Esophagus (tissue), 2 donors: ENCODE measurements around the gene CROCC2. TPM values are rescaled to one million over a fixed set of nuclear protein-coding genes. Genes with fewer than 3 reads are reported as not detected.

Experiments
- H3K27ac ChIP-seq, 2 donors: one replicate each; pipeline ENCODE4 v1.5.1; 2013; ENCODE audit warnings: low read depth in 2 of 2, mild to moderate bottlenecking in 2 of 2, inconsistent platforms in 1 of 2, low read length in 1 of 2, moderate library complexity in 1 of 2
- H3K27me3 ChIP-seq, 2 donors: one replicate each; pipeline ENCODE4 v1.6.1; 2013; ENCODE audit warnings: low read length in 2 of 2, control low read depth in 1 of 2, mild to moderate bottlenecking in 1 of 2; ENCODE audit not compliant: insufficient read depth in 2 of 2, control insufficient read depth in 1 of 2
- H3K36me3 ChIP-seq, 2 donors: one replicate each; pipeline ENCODE4 v1.6.1; 2013; ENCODE audit warnings: low read length in 1 of 2; ENCODE audit not compliant: control insufficient read depth in 2 of 2, insufficient read depth in 2 of 2
- H3K4me1 ChIP-seq, 2 donors: one replicate each; pipeline ENCODE4 v1.6.1; 2013; ENCODE audit warnings: low read length in 1 of 2; ENCODE audit not compliant: control insufficient read depth in 2 of 2, insufficient read depth in 2 of 2
- H3K4me3 ChIP-seq, 2 donors: one replicate each; pipeline ENCODE4 v1.5.1; 2013; ENCODE audit warnings: low read length in 2 of 2, mild to moderate bottlenecking in 2 of 2, low read depth in 1 of 2, moderate library complexity in 1 of 2
- H3K9me3 ChIP-seq, 2 donors: one replicate each; pipeline ENCODE4 v1.6.1; 2013; ENCODE audit warnings: mild to moderate bottlenecking in 2 of 2, low read depth in 1 of 2, low read length in 1 of 2, moderate library complexity in 1 of 2; ENCODE audit not compliant: control insufficient read depth in 2 of 2, insufficient read depth in 1 of 2
- WGBS, 2 donors: extraction: QIAGEN DNeasy Blood & Tissue Kit; methylation state at CpG; one replicate each; pipeline ENCODE4 v1.1.7; 2013; 5-methylcytosine and 5-hydroxymethylcytosine counted together
- polyA plus RNA-seq, 2 donors: library from polyadenylated mRNA; stranded (reverse); fragments of 200-250 nt; gene quantifications; one replicate each; pipeline ENCODE4 v1.2.3, GENCODE V29; 2013
- donor health status: healthy with polysubstance abuse.
- donor health status: Bipolar disorder and iron deficiency.

CROCC2 gene
- polyA plus RNA-seq, 2 donors = 0.12 to 0.16 TPM

DNA sequence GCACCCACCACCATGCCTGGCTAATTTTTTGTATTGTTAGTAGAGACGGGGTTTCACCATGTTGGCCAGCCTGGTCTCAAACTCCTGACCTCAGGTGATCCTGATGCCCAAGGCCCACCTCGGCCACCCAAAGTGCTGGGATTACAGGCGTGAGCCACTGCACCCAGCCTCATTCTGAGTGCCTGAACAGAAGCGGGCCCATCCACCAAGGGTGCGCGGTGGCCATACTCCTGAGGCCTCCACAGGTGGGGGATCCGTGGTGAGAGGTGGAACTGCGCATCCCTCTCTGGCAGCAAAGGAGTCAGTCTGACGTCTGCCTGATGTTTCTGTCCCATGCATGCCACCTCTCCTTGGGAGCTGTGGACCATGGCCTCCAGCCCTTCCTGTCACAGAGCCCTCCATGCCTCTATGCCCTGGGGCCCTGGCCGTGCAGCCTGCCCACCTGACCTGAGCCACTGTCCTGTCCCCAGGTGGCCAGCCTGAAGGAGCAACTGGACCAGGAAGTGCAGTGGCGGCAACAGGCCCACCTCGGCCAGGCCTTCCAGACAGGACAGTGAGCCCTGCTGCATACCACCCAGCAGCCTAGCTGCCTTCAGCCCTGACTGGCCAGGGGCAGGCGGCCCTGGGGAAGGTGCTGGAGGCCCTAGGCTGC is 84.7 kb downstream of the CROCC2 start:
- Histone ChIP-seq H3K36me3 (no peaks in the 10 kb centered on the region), H3K4me1 (peaks cover 4 to 18% of the 10 kb centered on the region in 2 donors)
- WGBS, 2 donors = 88 to 91% methylated on average over 13 of the region's 13 CpGs

DNA sequence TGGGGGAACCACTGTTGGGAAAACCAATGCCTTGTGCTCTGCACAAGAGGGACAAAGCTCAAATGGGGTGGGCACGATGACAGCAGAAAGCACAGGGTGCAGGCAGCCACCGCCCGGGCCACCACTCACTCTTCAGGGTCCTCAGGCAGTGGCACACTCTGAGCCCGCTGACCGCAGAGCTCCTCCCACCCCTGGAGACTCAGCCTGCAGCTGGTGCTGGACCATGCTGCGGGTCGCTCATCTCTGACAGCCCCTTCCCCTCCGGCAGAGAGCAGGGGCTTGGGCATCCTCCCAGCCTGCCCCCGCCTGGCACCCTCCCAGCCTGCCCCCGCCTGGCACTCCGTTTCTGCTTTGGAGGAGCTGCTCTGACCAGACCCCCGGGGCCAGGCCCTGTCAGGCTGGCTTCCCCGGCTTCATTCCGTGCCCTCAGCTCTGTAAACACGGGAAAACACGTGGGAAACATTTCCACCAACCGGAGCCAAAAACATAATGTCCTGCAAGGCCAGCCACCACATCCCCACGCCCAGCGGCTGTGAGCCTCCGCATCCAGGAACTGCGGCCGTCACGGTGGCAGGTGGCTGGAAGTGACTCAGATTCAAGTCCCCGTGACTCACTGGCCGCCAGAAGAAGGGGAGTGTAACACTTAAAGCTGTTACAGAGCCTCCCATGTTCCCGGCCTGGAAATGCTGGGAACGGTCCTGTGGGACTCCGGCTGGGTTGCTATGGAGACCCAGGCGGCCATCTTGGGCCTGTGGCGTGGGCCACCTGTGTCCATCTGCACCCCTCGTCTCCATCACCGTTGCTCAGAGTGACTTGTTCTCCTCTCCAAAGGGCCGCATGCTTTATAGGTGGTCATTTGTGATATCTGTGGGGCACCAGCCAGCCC is 85.5 kb downstream of the CROCC2 start:
- peak overlapping the region; percentile 63 to 70 for H3K27ac ChIP-seq
- H3K9me3 ChIP-seq = peaks cover 0 to 2% of the 10 kb centered on the region in 2 donors
- 48 to 52% methylated on average over 33 of the region's 33 CpGs for WGBS, 2 donors
- H3K4me1 ChIP-seq = peaks cover 8 to 22% of the 10 kb centered on the region in 2 donors
- no peaks in the 10 kb centered on the region for H3K27me3 ChIP-seq
- H3K4me3 ChIP-seq = no peak overlapping the region
- H3K36me3 ChIP-seq = no peaks in the 10 kb centered on the region

More for the DNA sequence above, 84.7 kb downstream of the CROCC2 start:
- no peaks in the 10 kb centered on the region for H3K27me3 ChIP-seq
- no peak overlapping the region for H3K4me3 ChIP-seq
- H3K9me3 ChIP-seq = peaks cover 0 to 2% of the 10 kb centered on the region in 2 donors
- H3K27ac ChIP-seq = peak overlapping the region; percentile 56 to 70

DNA sequence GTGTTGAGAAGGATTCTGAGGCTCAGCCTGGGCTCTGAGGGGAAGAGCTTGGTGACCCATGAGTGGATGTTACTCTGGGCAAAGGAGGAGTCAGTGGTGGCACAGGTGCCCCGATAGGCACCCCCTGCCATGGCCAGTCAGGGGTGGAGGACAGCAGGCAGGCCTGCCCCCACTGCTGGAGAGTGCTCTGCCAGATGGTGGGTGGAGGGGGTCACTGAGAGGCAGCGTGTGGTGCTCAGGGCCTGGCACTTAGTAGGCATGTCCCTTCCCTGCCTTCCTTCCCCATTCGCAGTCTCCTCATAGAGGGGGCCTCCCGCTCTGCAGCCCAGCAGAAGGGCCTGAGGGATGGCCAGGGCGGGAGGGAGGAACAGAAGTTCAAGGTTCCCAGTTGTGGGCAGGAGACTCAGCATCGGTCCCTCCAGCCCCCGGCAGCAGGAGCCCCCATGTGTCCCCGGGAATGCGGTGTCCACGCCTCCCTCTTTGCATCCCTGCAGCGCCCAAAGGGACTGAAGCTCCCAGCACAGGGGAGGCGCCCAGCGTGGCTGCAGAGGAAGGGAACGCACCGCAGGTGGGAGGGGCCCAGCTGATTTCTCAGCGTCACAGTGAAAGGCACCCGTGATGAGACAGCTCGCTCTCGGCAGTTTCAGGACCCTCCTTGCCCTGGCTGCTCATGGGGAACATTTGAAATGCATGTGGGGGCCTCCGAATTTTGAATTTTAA is 86.6 kb downstream of the CROCC2 start:
- H3K36me3 ChIP-seq = no peaks in the 10 kb centered on the region
- no peaks in the 10 kb centered on the region for H3K27me3 ChIP-seq
- WGBS, 2 donors = 73 to 84% methylated on average over 18 to 20 of the region's 20 CpGs
- H3K4me3 ChIP-seq = no peak overlapping the region
- H3K9me3 ChIP-seq = peaks cover 0 to 2% of the 10 kb centered on the region in 2 donors
- H3K4me1 ChIP-seq = peaks cover 8 to 22% of the 10 kb centered on the region in 2 donors
- H3K27ac ChIP-seq = peak overlapping the region in 1 of 2 donors; percentile 62

DNA sequence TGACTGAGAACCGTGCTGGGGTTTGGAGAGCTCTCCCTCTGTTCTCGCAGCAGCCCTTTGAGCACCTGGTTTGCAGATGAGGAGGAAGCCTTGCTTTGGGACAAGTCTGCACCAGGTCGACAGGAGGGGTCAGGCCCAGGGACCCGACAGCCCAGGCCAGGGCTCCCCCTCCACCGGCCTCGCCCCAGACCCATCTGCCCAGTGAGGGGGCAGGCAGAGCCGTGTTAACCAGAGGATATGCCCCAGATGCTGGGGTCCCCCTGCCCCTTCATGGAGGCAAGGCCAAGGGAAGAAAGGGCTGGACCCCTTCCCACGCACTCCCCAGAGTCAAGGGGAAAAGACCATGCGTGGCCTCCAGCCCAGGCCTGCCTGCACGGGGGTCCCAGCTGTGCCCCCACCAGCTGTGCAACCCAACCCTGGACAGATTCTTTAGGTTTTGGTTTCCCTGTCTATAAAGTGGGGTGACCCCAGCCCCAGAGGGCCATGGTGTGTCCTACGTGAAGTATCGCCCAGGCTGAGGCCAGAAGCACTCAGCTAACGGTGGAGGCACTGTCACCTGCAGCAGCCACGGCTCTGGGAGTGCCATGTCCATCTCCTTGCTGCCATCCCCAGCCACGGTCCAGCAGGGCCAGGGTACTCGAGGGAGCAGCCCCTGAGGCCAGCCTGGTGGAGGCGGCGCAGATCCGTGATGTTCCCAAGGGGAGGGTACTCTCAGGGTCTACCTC is 87.5 kb downstream of the CROCC2 start:
- no peaks in the 10 kb centered on the region for H3K27me3 ChIP-seq
- peaks cover 0 to under 1% of the 10 kb centered on the region in 2 donors for H3K9me3 ChIP-seq
- peaks cover 8 to 22% of the 10 kb centered on the region in 2 donors for H3K4me1 ChIP-seq
- 89 to 91% methylated on average over 19 of the region's 19 CpGs for whole genome bisulfite sequencing, 2 donors
- no peak overlapping the region for H3K27ac ChIP-seq
- H3K36me3 ChIP-seq = no peaks in the 10 kb centered on the region
- H3K4me3 ChIP-seq = no peak overlapping the region

DNA sequence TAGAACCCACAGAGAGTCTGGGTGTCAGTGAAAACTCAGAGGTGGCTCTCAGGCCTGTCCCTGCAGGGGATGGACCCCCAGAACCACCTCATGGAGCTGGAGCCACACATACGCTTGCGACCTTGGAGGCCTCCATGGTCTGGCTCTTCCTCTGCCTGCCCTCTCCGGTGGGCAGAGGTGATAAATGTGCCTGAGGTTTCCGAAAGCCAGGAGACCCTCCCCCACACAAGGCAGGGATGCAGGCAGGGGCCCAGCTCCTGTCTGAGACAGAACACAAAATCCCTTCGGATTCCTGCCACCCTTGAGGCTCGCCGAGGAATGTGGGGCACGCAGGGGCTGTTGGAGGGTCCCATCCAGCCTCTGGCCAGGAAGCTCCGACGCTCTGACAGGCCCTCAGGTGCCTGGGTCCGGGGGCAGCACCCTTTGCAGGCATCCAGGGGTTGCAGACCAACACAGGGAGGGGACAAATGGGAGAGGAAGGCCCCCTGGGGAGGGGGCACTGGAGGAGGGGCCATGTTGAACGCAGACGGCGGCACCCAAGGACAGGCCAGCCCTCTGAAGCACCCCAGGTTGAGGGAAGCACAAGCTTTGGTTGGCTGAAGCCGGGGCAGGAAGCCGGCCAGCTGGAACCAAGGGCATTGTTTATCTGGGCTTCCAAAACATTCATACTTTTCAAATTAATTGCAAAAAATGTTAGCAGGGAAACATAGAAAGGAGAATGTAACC is 88.2 kb downstream of the CROCC2 start:
- no peak overlapping the region for H3K27ac ChIP-seq
- H3K36me3 ChIP-seq = no peaks in the 10 kb centered on the region
- 69 to 76% methylated on average over 16 of the region's 16 CpGs for WGBS, 2 donors
- no peaks in the 10 kb centered on the region for H3K9me3 ChIP-seq
- H3K4me1 ChIP-seq = peaks cover 9 to 23% of the 10 kb centered on the region in 2 donors
- H3K27me3 ChIP-seq = no peaks in the 10 kb centered on the region
- no peak overlapping the region for H3K4me3 ChIP-seq

DNA sequence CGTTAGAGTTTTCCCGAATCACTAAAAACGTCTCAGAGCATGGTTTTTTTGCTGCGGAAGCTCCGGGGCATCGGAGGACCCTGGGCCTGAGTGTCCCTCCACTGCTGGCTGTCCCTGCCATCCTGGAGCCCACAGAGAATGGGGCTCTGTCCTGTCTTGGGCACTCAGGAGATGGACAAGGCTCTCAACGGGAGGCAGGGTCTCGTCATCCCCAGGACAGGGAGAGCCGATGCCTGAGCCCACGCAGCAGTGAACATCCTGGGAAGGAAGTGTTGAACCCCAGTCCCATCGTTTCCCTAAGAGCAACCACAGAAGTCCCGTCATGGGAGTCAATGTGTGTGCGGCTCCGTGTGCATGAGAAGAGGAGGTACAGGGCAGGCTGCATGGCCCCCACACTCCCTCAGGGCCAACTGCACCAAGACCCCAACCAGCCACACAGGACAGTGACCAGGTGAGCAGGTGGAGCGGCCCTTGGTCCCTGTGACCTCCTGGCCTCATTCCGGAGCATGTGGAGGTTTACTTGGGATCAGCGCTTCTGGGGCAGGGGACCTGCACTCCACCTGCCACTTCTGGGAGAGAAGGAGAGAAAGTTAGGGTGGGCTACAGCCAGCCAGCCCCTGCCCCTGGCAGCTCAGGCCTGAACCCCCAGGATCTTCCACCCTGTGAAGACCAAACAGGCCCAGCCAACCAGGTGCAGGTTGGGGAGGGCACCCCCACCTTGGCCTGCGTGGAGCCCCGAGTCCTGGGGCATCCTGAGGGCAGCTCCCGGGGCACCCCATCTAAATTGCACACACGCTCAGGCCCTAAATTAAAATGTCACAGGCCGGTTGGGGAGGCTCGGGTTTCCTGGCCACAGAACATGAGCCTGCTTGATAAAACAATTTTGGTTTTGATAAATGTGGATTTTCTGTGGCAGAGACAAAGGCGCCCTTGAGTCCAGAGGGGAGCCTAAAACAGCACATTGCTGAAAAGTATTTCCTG is 89.2 kb downstream of the CROCC2 start:
- Histone ChIP-seq H3K4me1 (peaks cover 12 to 32% of the 10 kb centered on the region in 2 donors), H3K9me3 (no peaks in the 10 kb centered on the region)
- 81 to 85% methylated on average over 24 of the region's 24 CpGs for WGBS, 2 donors

DNA sequence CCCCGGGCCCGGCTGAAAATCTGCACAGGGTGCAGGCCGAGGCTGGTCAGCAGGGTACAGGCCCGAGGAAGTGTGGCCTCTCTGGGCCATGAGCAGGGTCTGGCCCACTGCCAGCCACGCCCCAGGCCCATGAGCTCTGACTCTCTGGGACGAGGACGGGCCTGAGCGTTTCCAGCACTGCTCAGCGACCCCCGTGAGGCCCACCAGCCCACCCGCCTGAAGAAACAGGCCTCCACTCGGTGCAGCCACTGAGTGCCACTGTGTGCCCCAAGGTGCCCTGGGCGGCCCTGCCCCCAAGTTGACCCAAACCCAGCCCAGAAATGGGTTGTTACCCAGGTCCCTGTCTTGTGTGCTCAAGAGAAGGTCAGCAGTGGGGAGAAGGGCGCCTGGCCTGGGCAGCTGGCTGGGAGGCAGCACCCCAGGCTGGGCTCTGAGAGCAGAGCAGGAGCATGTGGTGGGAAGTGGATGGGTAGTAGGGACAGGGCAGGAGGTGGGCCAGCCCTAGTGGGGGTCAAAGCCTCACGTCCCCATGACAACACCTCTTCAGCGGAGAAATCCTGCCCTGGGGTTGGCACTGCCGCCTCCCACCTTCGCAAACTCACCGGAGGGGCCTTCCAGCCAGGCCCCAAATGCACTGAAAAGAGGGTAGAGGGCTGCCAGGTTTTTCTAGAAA is 90.2 kb downstream of the CROCC2 start:
- H3K27ac ChIP-seq = no peak overlapping the region
- H3K4me3 ChIP-seq = no peak overlapping the region
- 82 to 83% methylated on average over 19 of the region's 19 CpGs for WGBS, 2 donors
- no peaks in the 10 kb centered on the region for H3K27me3 ChIP-seq
- no peaks in the 10 kb centered on the region for H3K9me3 ChIP-seq
- peaks cover 12 to 28% of the 10 kb centered on the region in 2 donors for H3K4me1 ChIP-seq
- no peaks in the 10 kb centered on the region for H3K36me3 ChIP-seq

More for the DNA sequence above, 89.2 kb downstream of the CROCC2 start:
- H3K27me3 ChIP-seq = no peaks in the 10 kb centered on the region
- H3K27ac ChIP-seq = no peak overlapping the region
- H3K4me3 ChIP-seq = no peak overlapping the region
- no peaks in the 10 kb centered on the region for H3K36me3 ChIP-seq

DNA sequence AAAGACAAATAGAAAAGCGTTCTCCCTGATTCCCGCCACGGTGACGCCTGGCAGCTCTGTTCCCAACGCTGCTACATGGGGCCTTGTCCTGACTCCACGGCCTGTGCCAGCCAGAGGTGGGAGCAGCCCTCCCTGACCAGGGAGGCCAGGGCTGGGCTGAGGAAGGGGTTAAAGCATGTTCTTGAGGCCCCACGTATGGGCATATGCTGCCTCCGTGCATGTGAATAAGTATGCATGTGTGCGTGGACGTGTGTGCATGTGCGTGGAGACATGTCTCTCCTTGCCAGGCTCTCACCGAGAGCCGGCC is 90.7 kb downstream of the CROCC2 start:
- WGBS, 2 donors = 82 to 83% methylated on average over 13 of the region's 13 CpGs
- H3K9me3 ChIP-seq = no peaks in the 10 kb centered on the region
- H3K27ac ChIP-seq = peak overlapping the region in 1 of 2 donors; percentile 41
- H3K27me3 ChIP-seq = no peaks in the 10 kb centered on the region
- peaks cover 12 to 23% of the 10 kb centered on the region in 2 donors for H3K4me1 ChIP-seq
- H3K36me3 ChIP-seq = peaks cover 0 to 3% of the 10 kb centered on the region in 2 donors
- H3K4me3 ChIP-seq = no peak overlapping the region
